ENCODE data around the gene WNT1.

- TF ChIP-seq EZH2 (IDR thresholded peaks at IDR 0.05; ENCODE audit: borderline replicate concordance, low read depth, low read length, poor library complexity, severe bottlenecking) (no peak), CTCF (conservative IDR thresholded peaks at IDR 0.05; ENCODE audit: low read depth, low read length) (no peak)
Observed at GRCh38 chr12:49008943-49009342, 30.8 kb downstream of the WNT1 start.

Measured in A673 (cell line).